ENCODE data around the gene C1RL.

DNA sequence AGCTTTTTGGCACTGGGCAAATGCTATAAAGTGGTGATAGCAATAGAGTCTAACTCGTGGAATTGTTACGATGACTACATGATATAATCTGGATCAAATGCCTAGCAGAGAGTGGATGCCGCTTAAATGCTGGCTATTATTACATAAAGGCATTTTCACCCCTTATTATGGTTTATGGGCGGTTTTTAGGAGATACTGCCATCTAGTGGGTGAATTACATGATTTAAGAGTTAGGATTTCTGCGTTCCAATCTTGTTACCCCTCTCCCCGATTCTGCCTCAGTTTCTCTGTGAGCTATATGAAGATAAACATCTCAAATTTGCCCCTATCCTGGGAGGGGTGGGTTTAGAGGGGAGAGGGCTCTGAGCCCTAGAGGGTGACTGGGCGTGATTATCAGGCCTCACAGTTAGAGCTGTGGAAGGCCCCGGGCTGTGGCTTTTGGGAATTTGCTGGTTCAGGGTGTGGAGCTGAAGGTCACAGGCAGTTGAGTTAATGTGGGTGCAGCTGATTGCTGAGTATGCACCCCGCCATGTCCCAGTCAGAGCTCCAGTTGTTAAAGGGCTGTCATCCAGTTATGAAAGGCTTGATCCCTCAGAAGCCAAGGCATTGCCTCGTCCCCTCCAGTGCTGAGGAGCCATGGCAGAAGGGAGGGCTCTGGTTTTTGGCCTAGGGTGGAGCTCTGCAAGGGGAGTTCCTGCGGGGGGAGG, 35.6 kb upstream of the C1RL start:
- peak; percentile 58 for TF ChIP-seq CTCF (conservative IDR thresholded peaks at IDR 0.05; ENCODE audit: low read depth, low read length)
- TF ChIP-seq FOS (IDR thresholded peaks at IDR 0.05; ENCODE audit: low read depth, low read length), result no peak
- TF ChIP-seq RCOR1 (IDR thresholded peaks at IDR 0.05; ENCODE audit: insufficient replicate concordance, low read length), result no peak
- no peak for TF ChIP-seq POLR2A (IDR thresholded peaks at IDR 0.05; ENCODE audit: low read depth, low read length)

All from IMR-90 (cell line).